ENCODE results near the gene ZNF346. TPM values are rescaled to one million over a fixed set of nuclear protein-coding genes. Genes with fewer than 3 reads are reported as not detected.

The ZNF346 gene
- total and polyA plus RNA-seq, 2 of the 13 experiments (the other 11 are each of a cell fraction or from before 2014, with no cell fraction given), result 8.6 to 19.4 TPM

DNA sequence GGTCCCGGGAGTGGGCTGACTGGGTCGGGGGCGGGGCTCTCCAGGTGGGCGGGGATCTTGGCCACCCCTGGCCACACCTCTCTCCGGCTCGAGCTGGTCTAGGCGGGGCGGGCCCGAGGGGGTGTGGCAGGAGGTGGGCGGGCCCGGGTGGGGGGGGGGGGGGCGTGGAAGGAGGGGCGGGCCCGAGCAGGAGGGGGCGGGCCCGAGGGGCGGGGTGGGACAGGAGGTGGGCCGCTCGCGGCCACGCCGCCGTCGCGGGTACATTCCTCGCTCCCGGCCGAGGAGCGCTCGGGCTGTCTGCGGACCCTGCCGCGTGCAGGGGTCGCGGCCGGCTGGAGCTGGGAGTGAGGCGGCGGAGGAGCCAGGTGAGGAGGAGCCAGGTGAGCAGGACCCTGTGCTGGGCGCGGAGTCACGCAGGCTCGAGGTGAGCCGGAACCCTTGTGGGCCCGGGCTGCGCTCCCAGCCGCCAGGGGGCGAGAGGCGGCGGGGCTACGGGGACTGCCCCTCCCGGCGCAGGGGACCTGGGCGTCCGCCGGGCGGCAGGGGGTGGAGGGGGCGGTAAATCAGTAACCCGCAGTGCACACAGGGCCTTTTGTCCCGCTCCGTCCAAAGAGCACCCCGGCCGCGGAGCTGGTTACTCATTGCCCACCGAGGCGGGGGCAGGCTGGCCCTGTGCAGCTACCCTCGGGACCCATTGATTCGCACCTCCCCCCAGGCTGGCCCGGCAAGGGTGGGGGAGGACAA, 64.3 kb downstream of the ZNF346 start, which contains the start of gene FGFR4 (continued):
- TF ChIP-seq, protein P1, sequence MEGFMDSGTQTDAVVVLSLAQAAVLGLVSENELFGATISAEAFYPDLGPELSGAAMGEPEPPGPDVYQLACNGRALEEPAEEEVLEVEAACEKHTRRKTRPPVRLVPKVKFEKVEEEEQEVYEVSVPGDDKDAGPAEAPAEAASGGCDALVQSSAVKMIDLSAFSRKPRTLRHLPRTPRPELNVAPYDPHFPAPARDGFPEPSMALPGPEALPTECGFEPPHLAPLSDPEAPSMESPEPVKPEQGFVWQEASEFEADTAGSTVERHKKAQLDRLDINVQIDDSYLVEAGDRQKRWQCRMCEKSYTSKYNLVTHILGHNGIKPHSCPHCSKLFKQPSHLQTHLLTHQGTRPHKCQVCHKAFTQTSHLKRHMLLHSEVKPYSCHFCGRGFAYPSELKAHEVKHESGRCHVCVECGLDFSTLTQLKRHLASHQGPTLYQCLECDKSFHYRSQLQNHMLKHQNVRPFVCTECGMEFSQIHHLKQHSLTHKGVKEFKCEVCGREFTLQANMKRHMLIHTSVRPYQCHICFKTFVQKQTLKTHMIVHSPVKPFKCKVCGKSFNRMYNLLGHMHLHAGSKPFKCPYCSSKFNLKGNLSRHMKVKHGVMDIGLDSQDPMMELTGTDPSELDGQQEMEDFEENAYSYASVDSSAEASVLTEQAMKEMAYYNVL (CRISPR knock-in tag; IDR thresholded peaks at IDR 0.05; ENCODE audit: borderline replicate concordance), result peak; percentile 75; the same call in 1 of the 2 replicates
- no peak for TF ChIP-seq ZNF282 (IDR thresholded peaks at IDR 0.05; ENCODE audit: partially characterized antibody)
- peak; percentile 29 for TF ChIP-seq TBL1XR1 (IDR thresholded peaks at IDR 0.05; ENCODE audit: borderline replicate concordance, low read length, partially characterized antibody)
- TF ChIP-seq ZNF562 (CRISPR knock-in tag; IDR thresholded peaks at IDR 0.05; ENCODE audit: borderline replicate concordance), result no peak
- TF ChIP-seq, protein P2, sequence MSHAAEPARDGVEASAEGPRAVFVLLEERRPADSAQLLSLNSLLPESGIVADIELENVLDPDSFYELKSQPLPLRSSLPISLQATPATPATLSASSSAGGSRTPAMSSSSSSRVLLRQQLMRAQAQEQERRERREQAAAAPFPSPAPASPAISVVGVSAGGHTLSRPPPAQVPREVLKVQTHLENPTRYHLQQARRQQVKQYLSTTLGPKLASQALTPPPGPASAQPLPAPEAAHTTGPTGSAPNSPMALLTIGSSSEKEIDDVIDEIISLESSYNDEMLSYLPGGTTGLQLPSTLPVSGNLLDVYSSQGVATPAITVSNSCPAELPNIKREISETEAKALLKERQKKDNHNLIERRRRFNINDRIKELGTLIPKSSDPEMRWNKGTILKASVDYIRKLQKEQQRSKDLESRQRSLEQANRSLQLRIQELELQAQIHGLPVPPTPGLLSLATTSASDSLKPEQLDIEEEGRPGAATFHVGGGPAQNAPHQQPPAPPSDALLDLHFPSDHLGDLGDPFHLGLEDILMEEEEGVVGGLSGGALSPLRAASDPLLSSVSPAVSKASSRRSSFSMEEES (CRISPR knock-in tag; IDR thresholded peaks at IDR 0.05), result peak; percentile 90
- TF ChIP-seq ZNF207 (IDR thresholded peaks at IDR 0.05; ENCODE audit: borderline replicate concordance), result no peak
- TF ChIP-seq, protein P3, sequence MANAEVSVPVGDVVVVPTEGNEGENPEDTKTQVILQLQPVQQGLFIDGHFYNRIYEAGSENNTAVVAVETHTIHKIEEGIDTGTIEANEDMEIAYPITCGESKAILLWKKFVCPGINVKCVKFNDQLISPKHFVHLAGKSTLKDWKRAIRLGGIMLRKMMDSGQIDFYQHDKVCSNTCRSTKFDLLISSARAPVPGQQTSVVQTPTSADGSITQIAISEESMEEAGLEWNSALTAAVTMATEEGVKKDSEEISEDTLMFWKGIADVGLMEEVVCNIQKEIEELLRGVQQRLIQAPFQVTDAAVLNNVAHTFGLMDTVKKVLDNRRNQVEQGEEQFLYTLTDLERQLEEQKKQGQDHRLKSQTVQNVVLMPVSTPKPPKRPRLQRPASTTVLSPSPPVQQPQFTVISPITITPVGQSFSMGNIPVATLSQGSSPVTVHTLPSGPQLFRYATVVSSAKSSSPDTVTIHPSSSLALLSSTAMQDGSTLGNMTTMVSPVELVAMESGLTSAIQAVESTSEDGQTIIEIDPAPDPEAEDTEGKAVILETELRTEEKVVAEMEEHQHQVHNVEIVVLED (CRISPR knock-in tag; IDR thresholded peaks at IDR 0.05; ENCODE audit: borderline replicate concordance), result peak; percentile 77
- no peak for TF ChIP-seq ZNF383 (CRISPR knock-in tag; IDR thresholded peaks at IDR 0.05; ENCODE audit: borderline replicate concordance)
- no peak for TF ChIP-seq STAT5B (CRISPR knock-in tag; IDR thresholded peaks at IDR 0.05)
- peak; percentile 74 for TF ChIP-seq ETV6 (CRISPR knock-in tag; conservative IDR thresholded peaks at IDR 0.05)
- TF ChIP-seq, protein P4, sequence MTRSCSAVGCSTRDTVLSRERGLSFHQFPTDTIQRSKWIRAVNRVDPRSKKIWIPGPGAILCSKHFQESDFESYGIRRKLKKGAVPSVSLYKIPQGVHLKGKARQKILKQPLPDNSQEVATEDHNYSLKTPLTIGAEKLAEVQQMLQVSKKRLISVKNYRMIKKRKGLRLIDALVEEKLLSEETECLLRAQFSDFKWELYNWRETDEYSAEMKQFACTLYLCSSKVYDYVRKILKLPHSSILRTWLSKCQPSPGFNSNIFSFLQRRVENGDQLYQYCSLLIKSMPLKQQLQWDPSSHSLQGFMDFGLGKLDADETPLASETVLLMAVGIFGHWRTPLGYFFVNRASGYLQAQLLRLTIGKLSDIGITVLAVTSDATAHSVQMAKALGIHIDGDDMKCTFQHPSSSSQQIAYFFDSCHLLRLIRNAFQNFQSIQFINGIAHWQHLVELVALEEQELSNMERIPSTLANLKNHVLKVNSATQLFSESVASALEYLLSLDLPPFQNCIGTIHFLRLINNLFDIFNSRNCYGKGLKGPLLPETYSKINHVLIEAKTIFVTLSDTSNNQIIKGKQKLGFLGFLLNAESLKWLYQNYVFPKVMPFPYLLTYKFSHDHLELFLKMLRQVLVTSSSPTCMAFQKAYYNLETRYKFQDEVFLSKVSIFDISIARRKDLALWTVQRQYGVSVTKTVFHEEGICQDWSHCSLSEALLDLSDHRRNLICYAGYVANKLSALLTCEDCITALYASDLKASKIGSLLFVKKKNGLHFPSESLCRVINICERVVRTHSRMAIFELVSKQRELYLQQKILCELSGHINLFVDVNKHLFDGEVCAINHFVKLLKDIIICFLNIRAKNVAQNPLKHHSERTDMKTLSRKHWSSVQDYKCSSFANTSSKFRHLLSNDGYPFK (CRISPR knock-in tag; IDR thresholded peaks at IDR 0.05; ENCODE audit: borderline replicate concordance), result no peak
- TF ChIP-seq ZNF607 (CRISPR knock-in tag; IDR thresholded peaks at IDR 0.05; ENCODE audit: borderline replicate concordance), result peak; percentile 68; the same call in 1 of the 2 replicates
- TF ChIP-seq ZSCAN29 (CRISPR knock-in tag; conservative IDR thresholded peaks at IDR 0.05), result no peak
- peak; percentile 82 for TF ChIP-seq ZNF883 (CRISPR knock-in tag; IDR thresholded peaks at IDR 0.05; ENCODE audit: not compliant biosample characterization)
- TF ChIP-seq ZFP1 (CRISPR knock-in tag; IDR thresholded peaks at IDR 0.05), result no peak
- TF ChIP-seq, protein P5, sequence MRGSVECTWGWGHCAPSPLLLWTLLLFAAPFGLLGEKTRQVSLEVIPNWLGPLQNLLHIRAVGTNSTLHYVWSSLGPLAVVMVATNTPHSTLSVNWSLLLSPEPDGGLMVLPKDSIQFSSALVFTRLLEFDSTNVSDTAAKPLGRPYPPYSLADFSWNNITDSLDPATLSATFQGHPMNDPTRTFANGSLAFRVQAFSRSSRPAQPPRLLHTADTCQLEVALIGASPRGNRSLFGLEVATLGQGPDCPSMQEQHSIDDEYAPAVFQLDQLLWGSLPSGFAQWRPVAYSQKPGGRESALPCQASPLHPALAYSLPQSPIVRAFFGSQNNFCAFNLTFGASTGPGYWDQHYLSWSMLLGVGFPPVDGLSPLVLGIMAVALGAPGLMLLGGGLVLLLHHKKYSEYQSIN (CRISPR knock-in tag; IDR thresholded peaks at IDR 0.05; ENCODE audit: borderline replicate concordance), result no peak
- TF ChIP-seq MED8 (CRISPR knock-in tag; IDR thresholded peaks at IDR 0.05; ENCODE audit: insufficient replicate concordance), result peak; percentile 96
- TF ChIP-seq KDM6A (CRISPR knock-in tag; IDR thresholded peaks at IDR 0.05; ENCODE audit: low read depth), result peak; percentile 94
- peak; percentile 92 for TF ChIP-seq HDAC1 (CRISPR knock-in tag; IDR thresholded peaks at IDR 0.05)
- no peak for TF ChIP-seq SCMH1 (CRISPR knock-in tag; IDR thresholded peaks at IDR 0.05; ENCODE audit: borderline replicate concordance)
